Aorta (tissue), 5 donors: ENCODE data around the gene HIRIP3. TPM values are rescaled to one million over a fixed set of nuclear protein-coding genes. Genes with fewer than 3 reads are reported as not detected.
A peak's percentile ranks its signal among the peaks of the same experiment; 100 is the strongest.

Source experiments
- ATAC-seq: fragments of 200-7000 bp; cut with Tn5 transposase; one replicate; pipeline ENCODE4 v1.9.1; 2022; ENCODE audit warnings: moderate library complexity; ENCODE audit not compliant: low FRiP score
- DNase-seq, 2 donors: peaks; one replicate each; pipeline ENCODE4 v3.0.0-alpha.2; 2020
- H3K27ac ChIP-seq, 2 donors: one replicate each; pipeline ENCODE4 v1.5.1; 2013; ENCODE audit warnings: low read length in 2 of 2, mild to moderate bottlenecking in 2 of 2, moderate library complexity in 2 of 2, control low read depth in 1 of 2, inconsistent platforms in 1 of 2, low read depth in 1 of 2
- H3K27me3 ChIP-seq, 2 donors: one replicate each; pipeline ENCODE4 v1.6.1; 2013; ENCODE audit warnings: control low read depth in 1 of 2, low read length in 1 of 2, mild to moderate bottlenecking in 1 of 2, moderate library complexity in 1 of 2; ENCODE audit not compliant: insufficient read depth in 2 of 2, control insufficient read depth in 1 of 2
- H3K36me3 ChIP-seq, 2 donors: one replicate each; pipeline ENCODE4 v1.6.1; 2013; ENCODE audit warnings: control low read depth in 1 of 2, low read length in 1 of 2, mild to moderate bottlenecking in 1 of 2; ENCODE audit not compliant: insufficient read depth in 2 of 2, control insufficient read depth in 1 of 2
- H3K4me1 ChIP-seq, 2 donors: one replicate each; pipeline ENCODE4 v1.6.1; 2013; ENCODE audit warnings: low read length in 2 of 2, control low read depth in 1 of 2, mild to moderate bottlenecking in 1 of 2, moderate library complexity in 1 of 2; ENCODE audit not compliant: insufficient read depth in 2 of 2, control insufficient read depth in 1 of 2
- H3K4me3 ChIP-seq, 2 donors: one replicate each; pipeline ENCODE4 v1.5.1; 2013; ENCODE audit warnings: low read length in 2 of 2, control low read depth in 1 of 2, mild to moderate bottlenecking in 1 of 2
- H3K9me3 ChIP-seq: one replicate; pipeline ENCODE4 v1.6.1; 2013; ENCODE audit warnings: mild to moderate bottlenecking, low read length; ENCODE audit not compliant: control insufficient read depth
- WGBS, 2 donors: extraction: QIAGEN DNeasy Blood & Tissue Kit; methylation state at CpG; one replicate each; pipeline ENCODE4 v1.1.7; 2013; 5-methylcytosine and 5-hydroxymethylcytosine counted together
- intact Hi-C, 2 donors: fragments of 100-400 bp; cut with DNase I; formaldehyde crosslinking; loops; one replicate each; pipeline versions ENCODE4 v1.14.2 to v1.15.0; 2022
- polyA plus RNA-seq, 2 donors: library from polyadenylated mRNA; stranded (reverse); fragments of 200-250 nt; gene quantifications; one replicate each; pipeline ENCODE4 v1.2.3, GENCODE V29; 2013
- total RNA-seq, 2 donors: library from RNA; stranded (reverse); fragmentation: NEBNext Ultra II Directional; extraction: Animal tissue kit (Norgen Biotek cat#: 25700); gene quantifications; one replicate each; pipeline ENCODE4 v1.2.1, GENCODE V29; 2021
- donor health status: healthy with polysubstance abuse.
- donor health status: Bipolar disorder and iron deficiency.
- donor health status: DM: no; HTN: no; CAD: no.
- donor health status: DM: no; HTN: no; CAD: no.
- donor health status: DM: yes; HTN: yes; CAD: no.

The HIRIP3 gene
- total and polyA plus RNA-seq, 4 donors = 7.9 to 23.6 (median 11.0) TPM

GRCh38 chr16:29990034-29990433 lies 5.4 kb downstream of the HIRIP3 start:
- H3K27ac ChIP-seq = no peak overlapping the region
- no peaks in the 10 kb centered on the region for H3K4me1 ChIP-seq
- intact Hi-C loops = loop anchor here in 1 of 2 donors (10.0 kb wide), 1 partner anchor 175 kb away; the partner anchor contains the start of genes PAGR1 and PRRT2
- H3K4me3 ChIP-seq = no peak overlapping the region
- WGBS, 2 donors = 90 to 92% methylated on average over 2 of the region's 2 CpGs
- H3K36me3 ChIP-seq = peaks cover 0 to 5% of the 10 kb centered on the region in 2 donors
- peak in 1 of 2 donors; percentile 10 for DNase-seq
- H3K9me3 ChIP-seq = no peaks in the 10 kb centered on the region
- H3K27me3 ChIP-seq = no peaks in the 10 kb centered on the region
- ATAC-seq = no peak

GRCh38 chr16:29989111-29989858 lies 6.1 kb downstream of the HIRIP3 start:
- DNase-seq = peak; percentile 39 to 44
- ATAC-seq = no peak
- H3K9me3 ChIP-seq = no peaks in the 10 kb centered on the region

GRCh38 chr16:29988346-29989075 lies 6.9 kb downstream of the HIRIP3 start:
- Histone ChIP-seq H3K36me3 (peaks cover 1 to 5% of the 10 kb centered on the region in 2 donors), H3K27ac (no peak overlapping the region), H3K4me3 (no peak overlapping the region), H3K27me3 (no peaks in the 10 kb centered on the region), H3K4me1 (no peaks in the 10 kb centered on the region), H3K9me3 (no peaks in the 10 kb centered on the region)
- DNase-seq (peak; percentile 30 to 70), ATAC-seq (no peak)
- 75 to 77% methylated on average over 16 to 17 of the region's 17 CpGs for WGBS, 2 donors
- intact Hi-C loops = no loop called here

More at GRCh38 chr16:29989111-29989858, 6.1 kb downstream of the HIRIP3 start:
- no peak overlapping the region for H3K27ac ChIP-seq
- no peaks in the 10 kb centered on the region for H3K27me3 ChIP-seq
- no peak overlapping the region for H3K4me3 ChIP-seq
- WGBS, 2 donors = 82 to 85% methylated on average over 23 of the region's 23 CpGs
- intact Hi-C loops = no loop called here
- H3K4me1 ChIP-seq = no peaks in the 10 kb centered on the region
- peaks cover 0 to 5% of the 10 kb centered on the region in 2 donors for H3K36me3 ChIP-seq

DNA sequence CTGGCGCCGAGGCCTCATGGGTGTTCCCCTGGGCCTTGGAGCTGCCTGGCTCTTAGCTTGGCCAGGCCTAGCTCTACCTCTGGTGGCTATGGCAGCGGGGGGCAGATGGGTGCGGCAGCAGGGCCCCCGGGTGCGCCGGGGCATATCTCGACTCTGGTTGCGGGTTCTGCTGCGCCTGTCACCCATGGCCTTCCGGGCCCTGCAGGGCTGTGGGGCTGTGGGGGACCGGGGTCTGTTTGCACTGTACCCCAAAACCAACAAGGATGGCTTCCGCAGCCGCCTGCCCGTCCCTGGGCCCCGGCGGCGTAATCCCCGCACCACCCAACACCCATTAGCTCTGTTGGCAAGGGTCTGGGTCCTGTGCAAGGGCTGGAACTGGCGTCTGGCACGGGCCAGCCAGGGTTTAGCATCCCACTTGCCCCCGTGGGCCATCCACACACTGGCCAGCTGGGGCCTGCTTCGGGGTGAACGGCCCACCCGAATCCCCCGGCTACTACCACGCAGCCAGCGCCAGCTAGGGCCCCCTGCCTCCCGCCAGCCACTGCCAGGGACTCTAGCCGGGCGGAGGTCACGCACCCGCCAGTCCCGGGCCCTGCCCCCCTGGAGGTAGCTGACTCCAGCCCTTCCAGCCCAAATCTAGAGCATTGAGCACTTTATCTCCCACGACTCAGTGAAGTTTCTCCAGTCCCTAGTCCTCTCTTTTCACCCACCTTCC lies 7.9 kb downstream of the HIRIP3 start:
- ATAC-seq (no peak), DNase-seq (peak; percentile 36 to 72)
- intact Hi-C loops = no loop called here
- Histone ChIP-seq H3K9me3 (no peaks in the 10 kb centered on the region), H3K27ac (no peak overlapping the region), H3K36me3 (peaks cover 5 to 8% of the 10 kb centered on the region in 2 donors), H3K4me3 (no peak overlapping the region), H3K4me1 (no peaks in the 10 kb centered on the region), H3K27me3 (no peaks in the 10 kb centered on the region)
- WGBS, 2 donors = 89 to 91% methylated on average over 34 to 35 of the region's 35 CpGs

GRCh38 chr16:29986931-29987330 lies 8.5 kb downstream of the HIRIP3 start:
- DNase-seq = peak in 1 of 2 donors; percentile 59
- no peak for ATAC-seq
- 86 to 88% methylated on average over 5 of the region's 5 CpGs for WGBS, 2 donors
- no peak overlapping the region for H3K4me3 ChIP-seq
- H3K36me3 ChIP-seq = peaks cover 5 to 8% of the 10 kb centered on the region in 2 donors
- H3K9me3 ChIP-seq = no peaks in the 10 kb centered on the region
- no peaks in the 10 kb centered on the region for H3K4me1 ChIP-seq
- intact Hi-C loops = no loop called here
- H3K27me3 ChIP-seq = no peaks in the 10 kb centered on the region
- no peak overlapping the region for H3K27ac ChIP-seq

DNA sequence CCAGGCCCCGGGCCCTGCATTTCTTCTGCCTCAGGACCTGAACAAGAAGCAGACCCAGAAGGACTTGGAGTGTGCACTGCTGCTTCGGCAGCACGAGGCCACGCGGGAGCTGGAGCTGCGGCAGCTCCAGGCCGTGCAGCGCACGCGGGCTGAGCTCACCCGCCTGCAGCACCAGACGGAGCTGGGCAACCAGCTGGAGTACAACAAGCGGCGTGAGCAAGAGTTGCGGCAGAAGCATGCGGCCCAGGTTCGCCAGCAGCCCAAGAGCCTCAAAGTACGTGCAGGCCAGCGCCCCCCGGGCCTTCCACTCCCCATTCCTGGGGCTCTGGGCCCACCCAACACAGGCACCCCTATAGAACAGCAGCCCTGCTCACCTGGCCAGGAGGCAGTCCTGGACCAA lies 9.2 kb downstream of the HIRIP3 start:
- no peak for ATAC-seq
- no peaks in the 10 kb centered on the region for H3K9me3 ChIP-seq

DNA sequence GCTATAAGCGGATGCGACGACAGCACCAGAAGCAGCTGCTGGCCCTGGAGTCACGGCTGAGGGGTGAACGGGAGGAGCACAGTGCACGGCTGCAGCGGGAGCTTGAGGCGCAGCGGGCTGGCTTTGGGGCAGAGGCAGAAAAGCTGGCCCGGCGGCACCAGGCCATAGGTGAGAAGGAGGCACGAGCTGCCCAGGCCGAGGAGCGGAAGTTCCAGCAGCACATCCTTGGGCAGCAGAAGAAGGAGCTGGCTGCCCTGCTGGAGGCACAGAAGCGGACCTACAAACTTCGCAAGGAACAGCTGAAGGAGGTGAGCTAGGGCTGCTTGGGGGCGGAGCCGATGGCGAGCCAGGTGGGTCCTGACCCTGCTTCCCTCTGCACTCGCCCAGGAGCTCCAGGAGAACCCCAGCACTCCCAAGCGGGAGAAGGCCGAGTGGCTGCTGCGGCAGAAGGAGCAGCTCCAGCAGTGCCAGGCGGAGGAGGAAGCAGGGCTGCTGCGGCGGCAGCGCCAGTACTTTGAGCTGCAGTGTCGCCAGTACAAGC lies 10.1 kb downstream of the HIRIP3 start:
- intact Hi-C loops = no loop called here
- H3K27me3 ChIP-seq = no peaks in the 10 kb centered on the region
- WGBS, 2 donors = 92 to 93% methylated on average over 26 to 28 of the region's 28 CpGs
- H3K36me3 ChIP-seq = peaks cover 8 to 9% of the 10 kb centered on the region in 2 donors
- no peaks in the 10 kb centered on the region for H3K9me3 ChIP-seq
- no peak overlapping the region for H3K27ac ChIP-seq
- H3K4me1 ChIP-seq = no peaks in the 10 kb centered on the region
- ATAC-seq = no peak
- no peak overlapping the region for H3K4me3 ChIP-seq
- DNase-seq = peak; percentile 41 to 69

More for the DNA sequence above, 9.2 kb downstream of the HIRIP3 start:
- H3K4me1 ChIP-seq = no peaks in the 10 kb centered on the region
- intact Hi-C loops = no loop called here
- 88 to 91% methylated on average over 20 of the region's 20 CpGs for WGBS, 2 donors
- H3K27me3 ChIP-seq = no peaks in the 10 kb centered on the region
- peak; percentile 23 to 71 for DNase-seq
- no peak overlapping the region for H3K4me3 ChIP-seq
- no peak overlapping the region for H3K27ac ChIP-seq
- H3K36me3 ChIP-seq = peaks cover 8 to 9% of the 10 kb centered on the region in 2 donors

GRCh38 chr16:29984764-29985147 lies 10.7 kb downstream of the HIRIP3 start:
- no peak overlapping the region for H3K27ac ChIP-seq
- no peaks in the 10 kb centered on the region for H3K9me3 ChIP-seq
- H3K36me3 ChIP-seq = peaks cover 9 to 10% of the 10 kb centered on the region in 2 donors
- H3K4me3 ChIP-seq = no peak overlapping the region
- H3K4me1 ChIP-seq = no peaks in the 10 kb centered on the region
- no peaks in the 10 kb centered on the region for H3K27me3 ChIP-seq
- DNase-seq = no peak
- WGBS, 2 donors = 85 to 88% methylated on average over 5 of the region's 5 CpGs
- intact Hi-C loops = no loop called here
- no peak for ATAC-seq
